Epithelial cell of proximal tubule (primary cell): ENCODE results near the gene DUSP8. TPM values are rescaled to one million over a fixed set of nuclear protein-coding genes. Genes with fewer than 3 reads are reported as not detected.
A peak's percentile ranks its signal among the peaks of the same experiment; 100 is the strongest.

Source experiments
- DNase-seq: peaks from one replicate; pipeline ENCODE4 v3.0.0-alpha.2; 2011; ENCODE audit warnings: low read depth
- H3K4me3 ChIP-seq: 2 replicates; pipeline ENCODE4 v1.5.1; 2011; ENCODE audit warnings: low read depth, mild to moderate bottlenecking, low read length
- total RNA-seq: library from RNA; depleted of rRNA; stranded (reverse); fragments of >200 nt; gene quantifications from 2 replicates; pipeline ENCODE4 v1.2.3, GENCODE V29; 2015
- TF ChIP-seq, protein P1 (sequence below): conservative IDR thresholded peaks from 2 replicates; pipeline ENCODE4 v1.5.1; 2012; ENCODE audit warnings: low read depth, mild to moderate bottlenecking, low read length

Gene DUSP8
- total RNA-seq, 1 donor from 2014 or later: 13.1 TPM

- no peak for DNase-seq
- H3K4me3 ChIP-seq: no peak overlapping the region
- TF ChIP-seq, protein P1, sequence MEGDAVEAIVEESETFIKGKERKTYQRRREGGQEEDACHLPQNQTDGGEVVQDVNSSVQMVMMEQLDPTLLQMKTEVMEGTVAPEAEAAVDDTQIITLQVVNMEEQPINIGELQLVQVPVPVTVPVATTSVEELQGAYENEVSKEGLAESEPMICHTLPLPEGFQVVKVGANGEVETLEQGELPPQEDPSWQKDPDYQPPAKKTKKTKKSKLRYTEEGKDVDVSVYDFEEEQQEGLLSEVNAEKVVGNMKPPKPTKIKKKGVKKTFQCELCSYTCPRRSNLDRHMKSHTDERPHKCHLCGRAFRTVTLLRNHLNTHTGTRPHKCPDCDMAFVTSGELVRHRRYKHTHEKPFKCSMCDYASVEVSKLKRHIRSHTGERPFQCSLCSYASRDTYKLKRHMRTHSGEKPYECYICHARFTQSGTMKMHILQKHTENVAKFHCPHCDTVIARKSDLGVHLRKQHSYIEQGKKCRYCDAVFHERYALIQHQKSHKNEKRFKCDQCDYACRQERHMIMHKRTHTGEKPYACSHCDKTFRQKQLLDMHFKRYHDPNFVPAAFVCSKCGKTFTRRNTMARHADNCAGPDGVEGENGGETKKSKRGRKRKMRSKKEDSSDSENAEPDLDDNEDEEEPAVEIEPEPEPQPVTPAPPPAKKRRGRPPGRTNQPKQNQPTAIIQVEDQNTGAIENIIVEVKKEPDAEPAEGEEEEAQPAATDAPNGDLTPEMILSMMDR: no peak
These were observed 18.1 kb downstream of the DUSP8 start for GRCh38 chr11:1553808-1554594.

GRCh38 chr11:1549338-1550330 lies 22.4 kb downstream of the DUSP8 start:
- no peak overlapping the region for H3K4me3 ChIP-seq
- no peak for DNase-seq
- TF ChIP-seq, protein P1: no peak

GRCh38 chr11:1548221-1549070 lies 23.6 kb downstream of the DUSP8 start:
- H3K4me3 ChIP-seq: peak overlapping the region; percentile 31

GRCh38 chr11:1547467-1548098 lies 24.5 kb downstream of the DUSP8 start:
- TF ChIP-seq, protein P1: no peak
- no peak overlapping the region for H3K4me3 ChIP-seq
- DNase-seq: no peak

More at GRCh38 chr11:1548221-1549070, 23.6 kb downstream of the DUSP8 start:
- TF ChIP-seq, protein P1: no peak
- no peak for DNase-seq

GRCh38 chr11:1546536-1547466 lies 25.3 kb downstream of the DUSP8 start:
- DNase-seq: no peak
- H3K4me3 ChIP-seq: peak overlapping the region; percentile 16
- TF ChIP-seq, protein P1: peak; percentile 70
